AG20443 (cell line): ENCODE data around the gene PNPLA1.

Experiments
- DNase-seq: peaks from one replicate; pipeline ENCODE4 v3.0.0; 2012; ENCODE audit warnings: low spot score, mixed read lengths

Gene PNPLA1

GRCh38 chr6:36246506-36247268, 23.2 kb upstream of the PNPLA1 start:
- no peak for DNase-seq

DNA sequence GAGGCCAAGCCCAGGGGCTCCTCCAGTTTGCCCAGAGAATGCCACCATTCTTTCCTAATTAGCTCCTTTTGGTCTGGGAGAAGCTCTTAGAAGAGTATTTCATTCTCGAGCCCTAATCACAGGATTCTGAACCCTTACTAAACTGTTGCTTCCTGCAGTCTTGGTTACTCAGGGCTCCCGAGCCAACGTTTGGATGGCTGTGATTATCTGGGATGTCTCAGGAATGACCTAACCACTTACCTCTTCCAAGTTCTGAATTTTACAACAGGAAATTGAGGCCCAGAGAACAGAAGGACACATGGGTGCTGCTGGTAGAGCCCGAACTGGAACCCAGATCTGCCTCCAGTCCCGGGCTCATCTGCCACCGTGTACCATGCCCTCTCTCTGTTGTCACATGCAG, 22.2 kb upstream of the PNPLA1 start:
- peak; percentile 56 for DNase-seq

DNA sequence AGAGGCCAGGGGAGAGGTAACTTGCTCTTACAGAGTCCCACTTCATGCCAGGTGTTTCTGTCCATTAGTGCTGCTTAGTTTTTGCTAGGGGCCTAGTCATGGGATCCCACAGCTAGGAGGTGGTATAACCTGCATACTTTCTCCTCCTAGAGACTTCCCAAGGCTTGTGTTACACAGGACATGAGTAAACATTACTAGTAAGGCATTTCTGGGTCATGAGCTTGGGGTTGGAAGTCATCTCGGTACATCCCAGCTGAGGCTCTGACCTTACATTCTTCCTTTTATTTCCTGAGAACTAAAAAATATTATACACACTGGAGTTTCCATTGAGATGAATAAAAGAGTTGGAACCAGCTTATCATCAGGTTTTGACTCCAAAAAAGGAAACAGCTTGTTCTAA, 20.9 kb upstream of the PNPLA1 start:
- DNase-seq = no peak

GRCh38 chr6:36249536-36249935, 20.3 kb upstream of the PNPLA1 start:
- DNase-seq = no peak

DNA sequence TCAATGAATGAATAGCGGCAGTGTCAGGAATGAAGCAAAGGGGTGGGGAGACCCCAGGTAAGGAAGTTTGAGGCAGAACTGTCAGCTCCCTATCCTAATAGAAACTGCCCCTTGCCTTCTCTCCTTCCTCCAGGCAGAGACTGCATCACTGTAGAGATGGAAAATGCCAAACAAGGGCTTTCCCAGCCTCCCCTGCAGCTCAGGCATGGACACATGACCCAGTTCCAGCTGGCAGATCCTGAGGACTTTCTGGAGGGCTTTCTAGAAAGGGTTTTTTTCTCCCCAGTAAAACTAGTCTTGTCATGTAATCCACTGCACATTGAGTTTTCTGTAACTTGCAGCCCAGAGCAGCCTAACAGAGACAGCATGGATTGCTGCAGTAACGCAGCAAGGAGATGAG, 17.9 kb upstream of the PNPLA1 start:
- no peak for DNase-seq

DNA sequence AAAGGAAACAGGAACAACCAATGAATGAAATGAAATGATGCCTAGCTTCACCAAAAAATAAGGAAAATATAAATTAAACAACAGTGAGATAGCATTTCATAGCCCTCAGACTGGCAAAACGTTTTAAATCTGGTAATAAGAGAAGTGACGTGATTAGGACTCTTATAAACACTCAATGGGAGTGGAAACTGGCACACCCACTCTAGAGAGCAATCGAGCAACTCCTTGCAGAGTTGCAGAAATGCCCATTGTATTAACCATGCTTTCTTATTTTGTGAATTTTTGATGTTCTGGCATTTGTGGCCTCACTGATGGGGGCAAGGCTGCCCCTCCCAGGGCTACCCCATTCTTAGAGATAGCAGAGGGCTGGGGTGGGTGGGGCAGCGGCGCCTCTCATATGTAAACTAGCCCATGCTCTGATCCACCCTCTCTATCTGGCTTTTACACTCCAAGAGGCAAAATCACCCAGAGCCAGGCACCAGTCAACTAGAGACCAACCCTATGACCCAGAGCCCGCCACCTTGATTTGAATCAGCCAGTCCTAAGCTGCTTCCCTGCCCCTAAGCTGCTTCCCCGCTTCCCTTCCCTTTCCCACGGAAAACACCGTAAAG, 6.4 kb upstream of the PNPLA1 start:
- no peak for DNase-seq

- DNase-seq = no peak
Measured at GRCh38 chr6:36265744-36266143, 4.1 kb upstream of the PNPLA1 start.

DNA sequence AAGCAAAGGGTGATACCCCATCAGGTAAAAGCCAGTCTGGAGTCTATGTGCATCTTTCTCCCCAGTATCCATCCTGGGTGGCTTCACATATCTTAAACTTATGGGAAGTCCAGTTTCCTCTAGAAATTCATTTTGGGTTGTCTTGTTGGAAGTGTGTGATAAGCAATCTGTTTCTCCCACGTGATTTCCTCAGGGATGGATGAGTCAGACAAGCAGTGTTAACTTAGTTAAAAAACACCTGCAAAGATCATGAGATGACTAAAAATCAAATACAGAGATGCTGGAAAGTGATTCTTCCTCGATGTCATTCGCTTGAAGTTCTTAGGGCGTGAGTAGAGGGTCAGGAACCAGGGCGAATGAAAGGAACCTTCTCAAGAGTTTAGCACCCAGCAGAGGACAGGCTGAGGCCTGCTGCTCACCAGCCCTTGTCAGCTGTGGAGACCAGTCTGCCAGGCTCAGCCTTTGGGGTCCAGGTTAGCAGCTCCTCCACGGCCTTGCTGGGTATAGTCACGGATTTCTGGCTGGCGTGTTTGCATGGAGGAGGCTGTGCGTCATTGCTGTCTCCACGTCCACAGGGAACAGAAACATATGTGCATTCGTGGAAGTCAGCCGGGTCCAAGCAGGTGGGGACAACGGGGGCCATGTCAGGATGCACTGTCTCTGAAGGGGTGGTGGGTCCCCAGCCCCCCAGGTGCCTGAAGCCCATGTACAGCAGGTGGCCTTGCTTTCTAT, 2.8 kb upstream of the PNPLA1 start:
- no peak for DNase-seq

- no peak for DNase-seq
Measured at GRCh38 chr6:36267731-36268477, 2.0 kb upstream of the PNPLA1 start.

- peak; percentile 65 for DNase-seq
Measured at GRCh38 chr6:36268478-36269275, 1.2 kb upstream of the PNPLA1 start.

GRCh38 chr6:36272234-36272633, 2.4 kb downstream of the PNPLA1 start:
- DNase-seq = no peak

DNA sequence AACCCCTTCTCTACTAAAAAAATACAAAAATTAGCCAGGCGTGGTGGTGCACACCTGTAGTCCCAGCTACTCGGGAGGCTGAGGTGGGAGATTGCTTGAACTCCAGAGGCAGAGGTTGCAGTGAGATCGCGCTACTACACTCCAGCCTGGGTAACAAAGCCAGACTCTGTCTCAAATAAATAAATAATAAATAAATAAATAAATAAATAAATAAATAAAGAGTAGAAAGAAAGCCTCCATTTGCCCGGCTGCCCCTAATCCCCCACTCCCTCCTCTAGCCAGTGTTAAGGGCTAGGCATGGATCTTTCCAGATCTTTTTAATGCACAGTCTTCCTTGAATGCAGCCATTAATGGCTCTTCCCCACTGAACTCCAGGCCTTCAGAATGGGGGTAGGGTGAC, 3.2 kb downstream of the PNPLA1 start:
- DNase-seq = no peak

DNA sequence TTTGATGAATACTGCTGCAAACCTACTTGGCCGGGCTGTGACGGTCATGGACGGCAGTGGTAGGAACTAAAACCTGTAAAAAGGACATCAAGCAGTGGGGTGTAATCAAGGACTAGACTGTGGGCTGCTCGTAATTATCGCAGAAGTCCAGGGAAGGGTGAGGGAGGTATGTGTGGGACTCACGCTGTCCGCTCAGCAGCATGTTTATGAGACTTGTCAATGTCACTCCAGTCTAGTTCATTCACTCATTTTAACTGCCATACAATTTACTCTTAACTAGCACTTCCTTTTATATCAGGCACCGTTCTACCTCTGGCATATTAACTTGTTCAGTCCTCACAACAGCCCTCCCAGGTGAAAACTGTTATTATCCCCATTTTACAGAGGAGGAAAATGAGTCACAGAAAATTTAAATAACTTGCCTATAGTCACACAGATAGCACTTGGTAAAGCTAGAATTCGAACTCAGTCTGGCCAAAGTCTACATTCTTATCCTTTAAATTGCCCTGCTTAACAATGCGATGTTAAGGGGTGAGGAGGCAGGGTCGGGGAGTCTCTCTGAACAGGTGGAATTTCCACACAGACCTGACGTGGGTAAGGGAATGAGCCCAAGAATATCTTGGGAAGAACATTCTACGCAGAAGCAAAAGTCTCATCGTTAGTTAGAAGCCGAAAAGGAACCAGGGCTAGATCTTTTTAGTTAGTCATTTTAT, 4.1 kb downstream of the PNPLA1 start:
- DNase-seq = no peak

DNA sequence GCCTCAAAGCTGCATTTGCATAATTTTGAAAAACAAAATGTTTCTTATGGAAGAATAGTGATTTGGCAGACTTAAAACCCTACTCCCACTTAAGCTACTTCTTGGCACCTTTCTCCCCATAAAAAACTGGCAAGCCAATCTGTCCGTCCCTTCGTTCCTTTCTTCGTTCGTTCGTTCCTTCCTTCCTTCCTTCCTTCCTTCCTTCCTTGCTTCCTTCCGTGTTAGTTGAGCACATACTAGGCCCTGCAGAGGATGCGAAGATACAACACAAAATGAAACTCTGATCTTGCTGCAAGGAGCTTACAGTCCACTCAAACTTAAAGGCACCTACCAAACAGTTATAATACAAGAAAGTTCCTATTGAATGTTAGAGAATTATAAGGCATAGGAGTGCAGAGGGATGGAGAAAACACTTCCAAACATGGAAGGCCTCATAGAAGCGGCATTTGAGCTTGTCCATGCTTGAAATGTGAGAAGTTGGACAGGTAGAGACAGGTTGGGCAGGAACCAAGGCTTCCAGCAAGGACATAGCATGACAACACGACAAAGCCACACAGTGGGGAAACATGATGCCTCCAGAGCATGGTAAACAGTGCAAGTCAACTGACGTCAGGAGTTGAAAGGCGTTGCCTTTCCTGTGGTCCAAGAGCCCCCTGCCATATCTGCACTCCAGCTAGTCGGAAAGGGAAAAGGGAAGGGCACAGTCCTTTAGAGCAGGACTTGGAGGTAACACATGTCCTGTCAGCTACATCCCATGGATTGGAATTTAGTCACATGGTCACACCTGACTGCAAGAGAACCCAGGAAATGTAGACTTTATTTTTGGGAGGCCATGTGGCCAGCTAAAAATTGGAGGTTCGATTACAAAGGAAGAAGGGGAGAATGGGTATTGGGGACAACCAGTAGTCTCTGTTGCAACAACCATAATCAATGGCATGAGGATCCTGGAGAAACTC, 7.0 kb downstream of the PNPLA1 start:
- DNase-seq = no peak

DNA sequence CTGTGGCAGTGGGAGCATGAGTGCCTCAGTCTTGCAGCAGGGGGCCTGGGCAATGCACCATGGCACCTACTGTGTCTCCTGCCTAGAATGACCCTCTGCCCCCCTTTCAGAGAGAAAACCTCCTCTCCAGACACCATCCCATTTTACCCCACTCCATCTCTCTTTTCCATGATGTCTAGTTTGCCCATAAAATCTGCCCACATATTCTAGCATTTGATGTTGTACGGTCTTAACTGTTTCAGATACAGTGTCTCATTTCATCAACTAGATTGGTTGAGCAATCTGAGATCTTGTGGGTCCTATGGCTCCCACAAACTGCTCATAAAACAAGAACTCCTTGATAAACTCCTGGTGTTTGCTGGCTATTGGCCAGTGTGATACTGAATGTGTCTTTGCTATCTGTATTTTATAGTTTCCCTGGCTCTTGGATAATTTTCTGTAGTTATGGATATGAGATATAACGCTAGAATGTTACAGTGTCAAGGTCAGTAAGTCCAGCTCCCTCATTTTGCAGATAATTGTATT, 8.1 kb downstream of the PNPLA1 start:
- DNase-seq = no peak

DNA sequence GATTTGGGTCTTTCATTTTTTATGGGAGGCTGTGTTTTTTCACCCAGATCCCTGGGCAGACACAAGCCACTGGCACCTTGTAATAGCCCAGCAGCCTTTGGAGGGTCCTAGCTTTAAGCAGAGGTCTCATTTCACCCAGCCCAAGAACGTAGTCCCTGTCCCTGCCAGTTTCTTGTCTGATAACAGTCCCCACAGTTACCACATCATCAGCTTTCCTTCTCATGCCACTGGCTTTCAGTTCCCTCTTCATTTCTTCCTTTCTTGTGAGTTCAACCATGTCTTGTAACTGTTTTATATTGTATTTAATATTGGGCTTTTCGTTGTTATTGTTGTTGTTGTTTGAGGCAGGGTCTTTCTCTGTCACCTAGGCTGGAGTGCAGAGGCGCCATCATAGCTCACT, 10.6 kb downstream of the PNPLA1 start:
- no peak for DNase-seq

DNA sequence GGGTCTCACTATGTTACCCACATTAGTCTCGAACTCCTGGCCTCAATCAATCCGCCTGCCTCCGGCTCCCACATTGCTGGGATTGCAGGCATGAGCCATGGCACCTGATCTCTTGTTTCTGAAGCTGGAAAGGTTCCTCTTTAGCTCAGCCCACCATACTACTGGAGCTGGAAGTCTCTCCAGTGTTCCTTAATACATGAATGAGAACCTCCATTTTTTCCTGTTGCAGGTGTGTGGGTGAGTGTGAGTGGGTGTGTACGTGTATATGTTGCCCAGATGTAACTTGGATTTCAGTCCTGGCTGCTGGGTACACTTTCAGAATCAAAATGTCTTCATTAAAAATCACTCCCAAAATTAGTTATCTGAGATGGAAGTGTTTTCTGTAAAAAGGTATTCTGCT, 11.1 kb downstream of the PNPLA1 start:
- no peak for DNase-seq

DNA sequence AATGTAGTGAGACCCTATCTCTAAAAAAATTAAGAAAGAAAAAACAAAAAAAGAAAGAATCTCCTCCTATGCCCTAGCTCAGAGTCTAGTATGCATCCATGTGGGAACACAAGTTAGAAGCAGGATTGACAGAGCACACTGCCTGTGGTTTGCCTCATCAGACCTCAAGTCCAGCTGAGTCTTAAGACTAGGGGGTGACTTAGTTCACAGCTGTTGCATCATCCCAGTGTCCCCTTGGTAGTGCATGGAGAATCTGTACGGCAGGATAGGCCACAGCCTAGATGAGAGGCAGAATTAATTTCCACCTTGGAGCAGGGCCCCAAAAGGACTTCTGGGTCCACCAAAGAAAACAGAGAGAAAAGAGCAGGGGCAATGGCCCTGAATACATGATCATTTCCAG, 13.7 kb downstream of the PNPLA1 start:
- no peak for DNase-seq

GRCh38 chr6:36284359-36284758, 14.5 kb downstream of the PNPLA1 start:
- no peak for DNase-seq
